OCI-LY1 (cell line): Measurements from ENCODE around the gene MAD1L1.

Source experiments
- H2AFZ ChIP-seq: fragments of 200-600 bp; sonication (generic), shearing (Covaris generic); 2 replicates; pipeline ENCODE4 v1.6.0; 2014; ENCODE audit warnings: antibody characterized with exemption, mild to moderate bottlenecking, low read length
- H3F3A ChIP-seq: fragments of 200-600 bp; sonication (generic), shearing (Covaris generic); 2 replicates; pipeline ENCODE4 v1.6.0; 2014; ENCODE audit warnings: mild to moderate bottlenecking, antibody characterized with exemption, low read length, moderate library complexity; ENCODE audit not compliant: insufficient read depth
- H3K27ac ChIP-seq: fragments of 200-600 bp; sonication (generic); 2 replicates; pipeline ENCODE4 v1.5.1; 2014; ENCODE audit warnings: low read length, mixed run types, mild to moderate bottlenecking, low read depth; ENCODE audit not compliant: poor library complexity, severe bottlenecking
- H3K27me3 ChIP-seq: fragments of 200-600 bp; sonication (generic); 2 replicates; pipeline ENCODE4 v1.6.0; 2014; ENCODE audit warnings: antibody characterized with exemption, mild to moderate bottlenecking, low read length, moderate library complexity; ENCODE audit not compliant: insufficient read depth
- H3K36me3 ChIP-seq: fragments of 200-600 bp; sonication (generic); 2 replicates; pipeline ENCODE4 v1.6.1; 2014; ENCODE audit warnings: mild to moderate bottlenecking, antibody characterized with exemption, low read length, moderate library complexity, mixed read lengths; ENCODE audit not compliant: insufficient read depth
- H3K4me1 ChIP-seq: fragments of 200-600 bp; sonication (generic); 2 replicates; pipeline ENCODE4 v1.5.1; 2014; ENCODE audit warnings: mild to moderate bottlenecking, low read length, moderate library complexity; ENCODE audit not compliant: insufficient read depth, severe bottlenecking
- H3K4me2 ChIP-seq: fragments of 200-600 bp; sonication (generic), shearing (Covaris generic); 2 replicates; pipeline ENCODE4 v1.6.1; 2014; ENCODE audit warnings: low read length
- H3K4me3 ChIP-seq: fragments of 200-600 bp; sonication (generic); 2 replicates; pipeline ENCODE4 v1.5.1; 2014; ENCODE audit warnings: low read length, low read depth, mild to moderate bottlenecking, mixed read lengths; ENCODE audit not compliant: poor library complexity, severe bottlenecking
- H3K79me2 ChIP-seq: fragments of 200-600 bp; shearing (Covaris generic); 2 replicates; pipeline ENCODE4 v1.6.1; 2016; ENCODE audit warnings: mixed run types, low read length, mixed read lengths; ENCODE audit not compliant: insufficient read depth
- H3K9ac ChIP-seq: fragments of 200-600 bp; sonication (generic), shearing (Covaris generic); 2 replicates; pipeline ENCODE4 v1.6.1; 2014; ENCODE audit warnings: mild to moderate bottlenecking, low read length, mixed read lengths
- H3K9me2 ChIP-seq: fragments of 200-600 bp; sonication (generic), shearing (Covaris generic); 2 replicates; pipeline ENCODE4 v1.6.1; 2014; ENCODE audit warnings: low read depth, mild to moderate bottlenecking, low read length, mixed read lengths
- H3K9me3 ChIP-seq: fragments of 200-600 bp; shearing (Covaris generic); 2 replicates; pipeline ENCODE4 v1.6.1; 2014; ENCODE audit warnings: low read length, mixed read lengths
- H4K20me1 ChIP-seq: fragments of 200-600 bp; sonication (generic), shearing (Covaris generic); 2 replicates; pipeline ENCODE4 v1.6.0; 2016; ENCODE audit warnings: mild to moderate bottlenecking, low read length; ENCODE audit not compliant: insufficient read depth
- CTCF ChIP-seq: fragments of 200-600 bp; sonication (generic), shearing (Covaris generic); IDR thresholded peaks from 2 replicates; pipeline ENCODE4 v1.5.1; 2017; ENCODE audit warnings: mild to moderate bottlenecking, antibody characterized with exemption, low read length, moderate library complexity, mixed read lengths
- EZH2 ChIP-seq: fragments of 200-600 bp; sonication (generic), shearing (Covaris generic); IDR thresholded peaks from 2 replicates; pipeline ENCODE4 v1.8.0; 2017; ENCODE audit warnings: borderline replicate concordance, mixed run types, mild to moderate bottlenecking, antibody characterized with exemption, low read length, moderate library complexity, mixed read lengths

The MAD1L1 gene

DNA sequence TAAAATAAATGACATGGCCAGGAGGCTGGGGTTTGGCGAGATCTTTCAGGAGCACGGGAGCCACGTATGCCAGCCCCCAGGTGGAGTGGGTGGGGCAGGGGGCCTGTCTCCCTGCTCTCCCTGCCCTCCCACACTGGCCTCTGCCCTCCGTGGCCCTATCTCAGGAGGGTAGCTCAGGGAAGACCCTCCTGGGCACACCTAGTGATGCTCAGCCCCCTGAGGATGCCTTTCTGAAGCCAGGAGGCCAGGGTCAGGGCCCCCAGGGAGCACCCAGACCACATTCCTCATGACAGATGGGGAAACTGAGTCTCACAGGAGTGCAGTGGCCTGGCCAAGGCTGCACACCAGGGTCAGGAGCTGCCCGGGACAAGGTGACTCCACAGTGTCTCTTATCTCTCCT lies 339.3 kb downstream of the MAD1L1 start:
- Histone ChIP-seq H3K79me2 (no peaks in the 10 kb centered on the region), H3K4me2 (no peak overlapping the region), H4K20me1 (no peaks in the 10 kb centered on the region), H3K4me1 (no peaks in the 10 kb centered on the region), H3K36me3 (peaks cover 33% of the 10 kb centered on the region), H3K9ac (no peak overlapping the region), H3K27ac (no peak overlapping the region), H3F3A (no peaks in the 10 kb centered on the region), H2AFZ (no peak overlapping the region), H3K4me3 (no peak overlapping the region), H3K9me2 (no peaks in the 10 kb centered on the region), H3K9me3 (no peaks in the 10 kb centered on the region), H3K27me3 (no peaks in the 10 kb centered on the region)
- TF ChIP-seq EZH2 (no peak), CTCF (no peak)

GRCh38 chr7:1893036-1893435 lies 339.7 kb downstream of the MAD1L1 start:
- H3K4me2 ChIP-seq, result no peak overlapping the region
- no peaks in the 10 kb centered on the region for H3K9me3 ChIP-seq
- H3K4me3 ChIP-seq, result no peak overlapping the region
- no peaks in the 10 kb centered on the region for H3K27me3 ChIP-seq
- H3K9me2 ChIP-seq, result no peaks in the 10 kb centered on the region
- H3K4me1 ChIP-seq, result no peaks in the 10 kb centered on the region
- H3K36me3 ChIP-seq, result peaks cover 37% of the 10 kb centered on the region
- no peaks in the 10 kb centered on the region for H3F3A ChIP-seq
- H3K9ac ChIP-seq, result no peak overlapping the region
- H3K79me2 ChIP-seq, result no peaks in the 10 kb centered on the region
- no peaks in the 10 kb centered on the region for H4K20me1 ChIP-seq
- H2AFZ ChIP-seq, result no peak overlapping the region
- no peak for TF ChIP-seq EZH2
- TF ChIP-seq CTCF, result no peak
- no peak overlapping the region for H3K27ac ChIP-seq

- Histone ChIP-seq H3K27ac (no peak overlapping the region), H3F3A (no peaks in the 10 kb centered on the region), H3K36me3 (peaks cover 44% of the 10 kb centered on the region), H3K79me2 (no peaks in the 10 kb centered on the region), H3K4me2 (no peak overlapping the region), H3K9me2 (no peaks in the 10 kb centered on the region), H4K20me1 (no peaks in the 10 kb centered on the region), H2AFZ (no peak overlapping the region), H3K27me3 (no peaks in the 10 kb centered on the region), H3K9ac (no peak overlapping the region), H3K4me1 (no peaks in the 10 kb centered on the region), H3K9me3 (no peaks in the 10 kb centered on the region), H3K4me3 (no peak overlapping the region)
- no peak for TF ChIP-seq EZH2
These were observed 340.5 kb downstream of the MAD1L1 start for GRCh38 chr7:1892011-1892965.
